Chondrocyte (in vitro differentiated cells): ENCODE measurements around the gene MFSD1. TPM values are rescaled to one million over a fixed set of nuclear protein-coding genes. Genes with fewer than 3 reads are reported as not detected.
A peak's percentile ranks its signal among the peaks of the same experiment; 100 is the strongest.

Source experiments
- DNase-seq: peaks from one replicate; pipeline ENCODE4 v3.0.0; 2021; ENCODE audit warnings: mixed read lengths, low spot score
- H3K27ac Mint-ChIP-seq: one replicate; pipeline ENCODE4 v1.8.0; 2021; ENCODE audit warnings: mild to moderate bottlenecking, moderate library complexity, mixed read lengths; ENCODE audit not compliant: unreplicated experiment
- H3K27me3 Mint-ChIP-seq: 2 replicates; pipeline ENCODE4 v1.8.0; 2021; ENCODE audit warnings: low read depth, mixed read lengths
- H3K36me3 Mint-ChIP-seq: 2 replicates; pipeline ENCODE4 v1.8.0; 2021; ENCODE audit warnings: low read depth, mixed read lengths
- H3K4me1 Mint-ChIP-seq: 2 replicates; pipeline ENCODE4 v1.8.0; 2021; ENCODE audit warnings: low read depth, mild to moderate bottlenecking, mixed read lengths
- H3K4me3 Mint-ChIP-seq: one replicate; pipeline ENCODE4 v1.8.0; 2021; ENCODE audit warnings: mild to moderate bottlenecking, moderate library complexity, mixed read lengths; ENCODE audit not compliant: unreplicated experiment
- H3K9me3 Mint-ChIP-seq: 2 replicates; pipeline ENCODE4 v1.8.0; 2021; ENCODE audit warnings: low read depth, mixed read lengths
- total RNA-seq: library from RNA; stranded (reverse); gene quantifications from 3 replicates; pipeline ENCODE4 v1.2.1, GENCODE V29; 2021
- TF ChIP-seq, protein P1 (sequence below): fragments of 200-600 bp; sonication (generic); IDR thresholded peaks from 2 replicates; pipeline ENCODE4 v1.5.0; 2021; ENCODE audit warnings: antibody characterized with exemption, mild to moderate bottlenecking, moderate library complexity

MFSD1 gene
- total RNA-seq, 1 donor from 2014 or later, result 52.8 TPM

- Mint-ChIP-seq H3K4me1 (peaks cover 43% of the 10 kb centered on the region), H3K4me3 (peak overlapping the region; percentile 84), H3K27ac (peak overlapping the region; percentile 93), H3K36me3 (peaks cover 6% of the 10 kb centered on the region), H3K9me3 (no peaks in the 10 kb centered on the region), H3K27me3 (no peaks in the 10 kb centered on the region)
- DNase-seq, result no peak
- TF ChIP-seq, protein P1, sequence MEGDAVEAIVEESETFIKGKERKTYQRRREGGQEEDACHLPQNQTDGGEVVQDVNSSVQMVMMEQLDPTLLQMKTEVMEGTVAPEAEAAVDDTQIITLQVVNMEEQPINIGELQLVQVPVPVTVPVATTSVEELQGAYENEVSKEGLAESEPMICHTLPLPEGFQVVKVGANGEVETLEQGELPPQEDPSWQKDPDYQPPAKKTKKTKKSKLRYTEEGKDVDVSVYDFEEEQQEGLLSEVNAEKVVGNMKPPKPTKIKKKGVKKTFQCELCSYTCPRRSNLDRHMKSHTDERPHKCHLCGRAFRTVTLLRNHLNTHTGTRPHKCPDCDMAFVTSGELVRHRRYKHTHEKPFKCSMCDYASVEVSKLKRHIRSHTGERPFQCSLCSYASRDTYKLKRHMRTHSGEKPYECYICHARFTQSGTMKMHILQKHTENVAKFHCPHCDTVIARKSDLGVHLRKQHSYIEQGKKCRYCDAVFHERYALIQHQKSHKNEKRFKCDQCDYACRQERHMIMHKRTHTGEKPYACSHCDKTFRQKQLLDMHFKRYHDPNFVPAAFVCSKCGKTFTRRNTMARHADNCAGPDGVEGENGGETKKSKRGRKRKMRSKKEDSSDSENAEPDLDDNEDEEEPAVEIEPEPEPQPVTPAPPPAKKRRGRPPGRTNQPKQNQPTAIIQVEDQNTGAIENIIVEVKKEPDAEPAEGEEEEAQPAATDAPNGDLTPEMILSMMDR, result no peak
Measured at GRCh38 chr3:158802409-158803268, 785 bp downstream of the MFSD1 start.

GRCh38 chr3:158804441-158804840, 2.6 kb downstream of the MFSD1 start:
- no peak for DNase-seq
- Mint-ChIP-seq H3K9me3 (no peaks in the 10 kb centered on the region), H3K4me3 (no peak overlapping the region), H3K27ac (no peak overlapping the region), H3K36me3 (peaks cover 14% of the 10 kb centered on the region), H3K27me3 (no peaks in the 10 kb centered on the region), H3K4me1 (peaks cover 46% of the 10 kb centered on the region)
- TF ChIP-seq, protein P1, result no peak

GRCh38 chr3:158808697-158809096, 6.8 kb downstream of the MFSD1 start:
- DNase-seq, result no peak
- Mint-ChIP-seq H3K9me3 (no peaks in the 10 kb centered on the region), H3K27me3 (no peaks in the 10 kb centered on the region), H3K4me3 (no peak overlapping the region), H3K36me3 (peaks cover 34% of the 10 kb centered on the region), H3K27ac (peak overlapping the region; percentile 45), H3K4me1 (peaks cover 23% of the 10 kb centered on the region)
- TF ChIP-seq, protein P1, result no peak

DNA sequence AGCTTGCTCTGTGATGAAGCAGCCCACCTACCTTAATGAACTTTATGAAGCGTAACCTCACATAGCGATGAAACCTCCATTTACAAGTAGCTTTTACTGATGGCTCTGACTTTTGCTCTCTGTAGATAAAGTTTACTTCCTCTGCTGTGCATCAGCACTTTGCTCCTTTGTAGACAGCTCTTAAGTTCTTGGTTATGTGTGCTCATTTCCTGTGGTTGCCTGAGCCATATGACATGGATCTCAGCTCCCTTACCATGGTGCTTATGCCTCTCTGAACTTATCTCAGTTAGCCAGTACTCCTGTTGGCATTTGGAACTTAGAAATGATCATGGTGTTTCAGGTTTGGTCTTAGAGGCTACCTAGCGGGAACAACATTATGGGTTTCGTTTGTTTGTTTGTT, 7.8 kb downstream of the MFSD1 start:
- TF ChIP-seq, protein P1, result no peak
- Mint-ChIP-seq H3K36me3 (peaks cover 35% of the 10 kb centered on the region), H3K9me3 (no peaks in the 10 kb centered on the region), H3K27me3 (no peaks in the 10 kb centered on the region), H3K27ac (no peak overlapping the region), H3K4me3 (no peak overlapping the region), H3K4me1 (peaks cover 19% of the 10 kb centered on the region)
- no peak for DNase-seq

DNA sequence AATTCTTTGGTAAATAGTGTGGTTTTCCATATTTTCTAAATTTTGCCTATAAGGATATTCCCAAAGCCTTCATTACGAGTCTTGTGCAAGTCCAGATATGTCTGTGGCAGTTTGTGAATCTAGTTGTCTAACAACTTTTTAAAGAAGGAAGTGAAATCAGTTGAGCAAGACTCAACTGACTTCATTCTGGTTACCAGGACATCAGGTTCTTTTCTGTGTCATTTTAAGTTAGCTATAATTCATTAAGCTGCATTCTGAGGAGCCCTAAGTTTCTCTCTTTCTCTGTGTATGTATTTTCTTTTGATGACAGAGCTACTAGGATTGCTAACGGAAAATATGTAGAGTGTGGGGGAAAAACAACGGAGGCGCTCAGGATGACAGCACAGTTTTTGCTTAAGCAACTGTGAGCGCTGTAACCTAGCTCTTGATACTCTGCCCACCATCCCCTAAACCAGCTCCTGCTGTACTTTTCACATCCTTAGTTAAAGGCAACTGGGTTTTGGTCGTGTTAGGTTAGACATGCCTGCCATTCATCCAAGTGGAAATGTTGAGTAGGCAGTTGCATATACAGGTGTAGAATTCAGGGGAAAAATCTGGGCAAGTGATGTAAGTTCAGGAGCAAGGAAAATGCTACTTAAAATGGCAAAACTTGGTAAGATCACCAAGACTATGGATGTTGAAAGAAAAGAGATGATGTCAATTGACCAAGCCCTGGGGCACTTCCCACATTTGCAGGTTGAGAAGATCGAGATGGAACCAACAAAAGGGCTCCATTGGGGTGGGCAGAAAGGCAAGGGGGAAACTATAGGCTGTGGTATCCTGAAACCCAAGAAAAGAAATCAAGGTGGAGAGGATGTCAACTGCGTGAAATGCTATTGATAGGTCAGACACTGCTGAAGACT, 9.2 kb downstream of the MFSD1 start:
- Mint-ChIP-seq H3K27me3 (no peaks in the 10 kb centered on the region), H3K36me3 (peaks cover 35% of the 10 kb centered on the region), H3K27ac (no peak overlapping the region), H3K4me3 (no peak overlapping the region), H3K4me1 (peaks cover 11% of the 10 kb centered on the region), H3K9me3 (no peaks in the 10 kb centered on the region)
- DNase-seq, result no peak
- TF ChIP-seq, protein P1, result no peak
